Measurements from ENCODE around the gene PPP2R5B. TPM values are rescaled to one million over a fixed set of nuclear protein-coding genes. Genes with fewer than 3 reads are reported as not detected.

The PPP2R5B gene
- total RNA-seq, 2 experiments from 2014 or later: 16.8 to 18.3 TPM

DNA sequence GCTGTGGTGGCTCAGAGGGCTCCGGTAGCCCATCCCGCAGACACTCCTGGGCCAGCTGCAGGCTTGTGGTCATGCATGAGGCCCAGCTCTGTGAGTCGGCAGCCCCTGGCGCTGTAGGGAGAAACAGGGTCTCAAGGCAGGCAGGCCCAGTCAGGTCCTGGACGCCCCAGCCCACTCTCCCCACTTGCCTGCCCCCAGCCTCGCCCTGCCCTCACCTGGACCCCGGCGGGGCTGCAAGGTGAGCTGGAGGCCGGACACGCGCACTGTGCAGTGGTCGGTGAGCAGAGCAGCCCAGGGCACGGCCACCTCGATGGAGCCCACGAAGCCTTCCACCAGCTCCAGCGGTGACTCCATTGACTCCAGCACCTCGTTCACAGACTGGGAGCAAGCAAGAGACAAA lies 10.4 kb upstream of the PPP2R5B start:
- ChIA-PET CTCF (interaction anchor here (1.6 kb wide), 1 partner anchor 26 kb away, joined by 6 read pairs; no protein-coding TSS in a partner anchor), POLR2A (no interaction called here)
- DNase-seq (peak in 1 of 14 experiments; percentile 36), ATAC-seq (ENCODE audit: poor library complexity) (no peak)
- Histone ChIP-seq H3K4me3 (ENCODE audit: low read length) (no peak overlapping the region), H3K27me3 (ENCODE audit: control insufficient read depth in 1 of 2, insufficient read depth in 2 of 2, low read length in 2 of 2) (no peaks in the 10 kb centered on the region), H3K36me3 (ENCODE audit: insufficient read depth, low read length) (peaks cover 49% of the 10 kb centered on the region), H3K4me1 (ENCODE audit: insufficient read depth, low read length) (peaks cover 33% of the 10 kb centered on the region), H3K9me3 (ENCODE audit: control insufficient read depth in 1 of 2, insufficient read depth in 1 of 2, low read length in 2 of 2) (no peaks in the 10 kb centered on the region), H3K27ac (ENCODE audit: low read depth in 1 of 2, low read length in 2 of 2) (no peak overlapping the region)
- Mint-ChIP-seq H3K27me3 (no peaks in the 10 kb centered on the region), H3K36me3 (ENCODE audit: low read depth) (peaks cover 54% of the 10 kb centered on the region), H3K4me3 (peak overlapping the region; percentile 78), H3K4me1 (ENCODE audit: low read depth) (peaks cover 26% of the 10 kb centered on the region), H3K9me3 (no peaks in the 10 kb centered on the region), H3K27ac (no peak overlapping the region)
- intact Hi-C loops (cut with DNase I, micrococcal nuclease): no loop called here
- TF ChIP-seq, protein P1, sequence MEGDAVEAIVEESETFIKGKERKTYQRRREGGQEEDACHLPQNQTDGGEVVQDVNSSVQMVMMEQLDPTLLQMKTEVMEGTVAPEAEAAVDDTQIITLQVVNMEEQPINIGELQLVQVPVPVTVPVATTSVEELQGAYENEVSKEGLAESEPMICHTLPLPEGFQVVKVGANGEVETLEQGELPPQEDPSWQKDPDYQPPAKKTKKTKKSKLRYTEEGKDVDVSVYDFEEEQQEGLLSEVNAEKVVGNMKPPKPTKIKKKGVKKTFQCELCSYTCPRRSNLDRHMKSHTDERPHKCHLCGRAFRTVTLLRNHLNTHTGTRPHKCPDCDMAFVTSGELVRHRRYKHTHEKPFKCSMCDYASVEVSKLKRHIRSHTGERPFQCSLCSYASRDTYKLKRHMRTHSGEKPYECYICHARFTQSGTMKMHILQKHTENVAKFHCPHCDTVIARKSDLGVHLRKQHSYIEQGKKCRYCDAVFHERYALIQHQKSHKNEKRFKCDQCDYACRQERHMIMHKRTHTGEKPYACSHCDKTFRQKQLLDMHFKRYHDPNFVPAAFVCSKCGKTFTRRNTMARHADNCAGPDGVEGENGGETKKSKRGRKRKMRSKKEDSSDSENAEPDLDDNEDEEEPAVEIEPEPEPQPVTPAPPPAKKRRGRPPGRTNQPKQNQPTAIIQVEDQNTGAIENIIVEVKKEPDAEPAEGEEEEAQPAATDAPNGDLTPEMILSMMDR (IDR thresholded peaks at IDR 0.05): no peak

DNA sequence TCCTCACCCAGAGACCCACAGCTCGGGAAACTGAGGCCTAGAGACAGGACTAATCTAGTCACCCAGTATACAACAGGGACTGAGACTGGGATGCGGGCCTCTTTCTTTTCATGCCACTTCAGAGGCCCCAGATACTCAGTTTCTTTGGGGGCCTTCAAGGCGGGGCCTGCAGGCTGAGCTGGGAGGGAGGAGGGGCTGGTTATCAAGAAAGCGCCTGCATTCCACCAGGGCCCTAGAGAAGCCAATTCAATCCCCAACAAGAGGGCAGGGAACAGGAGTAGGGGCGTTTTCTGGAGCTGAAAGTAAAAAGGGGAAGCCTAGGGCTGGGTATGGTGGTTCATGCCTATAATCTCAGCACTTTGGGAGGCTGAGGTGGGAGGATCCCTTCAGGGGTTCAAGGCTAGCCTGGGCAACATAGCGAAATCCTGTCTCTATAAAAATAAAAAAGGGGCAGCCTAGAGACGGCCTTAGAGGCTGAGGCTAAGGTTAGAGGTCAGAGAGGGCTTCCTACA lies 9.1 kb upstream of the PPP2R5B start:
- ChIA-PET CTCF (interaction anchor here (1.6 kb wide), 1 partner anchor 27 kb away, joined by 6 read pairs; no protein-coding TSS in a partner anchor), POLR2A (interaction anchor here (1.2 to 2.4 kb wide), 4 partner anchors 10 to 137 kb away, joined by 3 to 9 read pairs (median 3); partner anchors contain the start of genes PPP2R5B and SF1)
- peaks cover 45% of the 10 kb centered on the region for H3K36me3 Mint-ChIP-seq (ENCODE audit: low read depth)
- H3K27me3 Mint-ChIP-seq: no peaks in the 10 kb centered on the region
- H3K27ac ChIP-seq (ENCODE audit: low read depth in 1 of 2, low read length in 2 of 2): peak overlapping the region in 1 of 2 donors; percentile 78
- no peaks in the 10 kb centered on the region for H3K9me3 Mint-ChIP-seq
- H3K4me1 ChIP-seq (ENCODE audit: insufficient read depth, low read length): peaks cover 33% of the 10 kb centered on the region
- peak overlapping the region; percentile 81 for H3K27ac Mint-ChIP-seq
- H3K9me3 ChIP-seq (ENCODE audit: control insufficient read depth in 1 of 2, insufficient read depth in 1 of 2, low read length in 2 of 2): no peaks in the 10 kb centered on the region
- ATAC-seq (ENCODE audit: poor library complexity): no peak
- no peak for DNase-seq
- no peaks in the 10 kb centered on the region for H3K27me3 ChIP-seq (ENCODE audit: control insufficient read depth in 1 of 2, insufficient read depth in 2 of 2, low read length in 2 of 2)
- H3K4me1 Mint-ChIP-seq (ENCODE audit: low read depth): peaks cover 26% of the 10 kb centered on the region
- intact Hi-C loops (cut with DNase I, micrococcal nuclease): loop anchor here (5.0 kb wide), 3 partner anchors 57 to 217 kb away; partner anchors contain the start of genes FAU (in 1 of the 2), MAJIN (in 1 of the 2), MRPL49 (in 1 of the 2) and SYVN1 (in 1 of the 2)
- peaks cover 36% of the 10 kb centered on the region for H3K36me3 ChIP-seq (ENCODE audit: insufficient read depth, low read length)
- TF ChIP-seq, protein P1 (IDR thresholded peaks at IDR 0.05): no peak
- no peak overlapping the region for H3K4me3 ChIP-seq (ENCODE audit: low read length)
- peak overlapping the region; percentile 93 for H3K4me3 Mint-ChIP-seq

DNA sequence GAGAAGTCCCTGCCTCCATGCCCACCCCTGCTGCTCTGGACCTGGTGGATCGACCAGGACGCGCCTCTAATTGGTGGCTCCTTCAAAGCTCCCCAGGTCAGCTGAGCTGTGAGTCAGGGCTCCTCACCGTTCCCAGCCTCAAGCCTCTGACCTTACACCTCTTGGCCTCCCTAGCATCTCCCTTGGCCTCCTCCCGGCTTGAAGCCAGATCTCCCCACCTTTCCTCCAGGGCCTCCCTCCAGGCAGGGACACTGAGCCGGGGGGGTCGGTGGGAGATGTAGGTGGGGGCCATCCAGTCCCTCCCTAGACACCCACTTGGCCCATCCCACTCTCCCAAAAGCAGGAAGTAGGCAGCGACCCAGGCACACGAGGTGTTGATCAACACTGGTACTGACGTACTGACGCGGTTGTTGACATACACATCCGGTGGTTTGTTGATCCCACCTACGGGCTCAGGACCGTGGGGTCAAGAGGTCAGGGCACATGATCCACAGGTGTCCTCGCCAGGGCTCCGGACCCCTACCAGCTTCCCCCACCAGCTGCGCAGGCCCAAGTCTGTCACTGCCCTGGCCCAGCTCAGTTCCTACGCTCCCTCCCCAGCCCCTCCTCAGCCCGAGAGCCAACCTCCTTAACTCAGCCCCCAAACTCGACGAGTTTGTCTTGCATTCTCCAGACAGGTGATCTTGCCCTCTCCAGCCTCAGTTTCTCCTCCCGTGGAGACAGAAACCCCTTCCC lies 8.3 kb upstream of the PPP2R5B start:
- no peaks in the 10 kb centered on the region for H3K9me3 Mint-ChIP-seq
- H3K27me3 ChIP-seq (ENCODE audit: control insufficient read depth in 1 of 2, insufficient read depth in 2 of 2, low read length in 2 of 2): no peaks in the 10 kb centered on the region
- peak overlapping the region; percentile 81 for H3K27ac Mint-ChIP-seq
- peaks cover 33% of the 10 kb centered on the region for H3K4me1 ChIP-seq (ENCODE audit: insufficient read depth, low read length)
- H3K36me3 Mint-ChIP-seq (ENCODE audit: low read depth): peaks cover 39% of the 10 kb centered on the region
- H3K27ac ChIP-seq (ENCODE audit: low read depth in 1 of 2, low read length in 2 of 2): peak overlapping the region; percentile 66 to 78
- intact Hi-C loops (cut with DNase I, micrococcal nuclease): loop anchor here (2.0 to 5.0 kb wide), 4 partner anchors 37 to 216 kb away; partner anchors contain the start of genes EHD1 (in 1 of the 2), FAU (in 1 of the 2), MAJIN (in 1 of the 2) and MRPL49 (in 1 of the 2)
- H3K36me3 ChIP-seq (ENCODE audit: insufficient read depth, low read length): peaks cover 29% of the 10 kb centered on the region
- TF ChIP-seq, protein P1 (IDR thresholded peaks at IDR 0.05): no peak
- H3K4me3 ChIP-seq (ENCODE audit: low read length): peak overlapping the region; percentile 89
- no peaks in the 10 kb centered on the region for H3K27me3 Mint-ChIP-seq
- peak overlapping the region; percentile 93 for H3K4me3 Mint-ChIP-seq
- H3K9me3 ChIP-seq (ENCODE audit: control insufficient read depth in 1 of 2, insufficient read depth in 1 of 2, low read length in 2 of 2): no peaks in the 10 kb centered on the region
- DNase-seq (peak in 12 of 14 experiments; percentile 12 to 82 (median 36)), ATAC-seq (ENCODE audit: poor library complexity) (no peak)
- H3K4me1 Mint-ChIP-seq (ENCODE audit: low read depth): peaks cover 26% of the 10 kb centered on the region
- POLR2A ChIA-PET: interaction anchor here (0.6 to 2.4 kb wide), 6 partner anchors 9 to 670 kb away, joined by 3 to 9 read pairs (median 3); partner anchors contain the start of genes MAJIN, PPP2R5B and SF1
- CTCF ChIA-PET: no interaction called here
